Measurements from ENCODE around the gene TEKT2. TPM values are rescaled to one million over a fixed set of nuclear protein-coding genes. Genes with fewer than 3 reads are reported as not detected.
A peak's percentile ranks its signal among the peaks of the same experiment; 100 is the strongest.

Gene TEKT2
- total and polyA plus RNA-seq, 7 donors = 0.19 to 0.33 TPM; not detected in 5

DNA sequence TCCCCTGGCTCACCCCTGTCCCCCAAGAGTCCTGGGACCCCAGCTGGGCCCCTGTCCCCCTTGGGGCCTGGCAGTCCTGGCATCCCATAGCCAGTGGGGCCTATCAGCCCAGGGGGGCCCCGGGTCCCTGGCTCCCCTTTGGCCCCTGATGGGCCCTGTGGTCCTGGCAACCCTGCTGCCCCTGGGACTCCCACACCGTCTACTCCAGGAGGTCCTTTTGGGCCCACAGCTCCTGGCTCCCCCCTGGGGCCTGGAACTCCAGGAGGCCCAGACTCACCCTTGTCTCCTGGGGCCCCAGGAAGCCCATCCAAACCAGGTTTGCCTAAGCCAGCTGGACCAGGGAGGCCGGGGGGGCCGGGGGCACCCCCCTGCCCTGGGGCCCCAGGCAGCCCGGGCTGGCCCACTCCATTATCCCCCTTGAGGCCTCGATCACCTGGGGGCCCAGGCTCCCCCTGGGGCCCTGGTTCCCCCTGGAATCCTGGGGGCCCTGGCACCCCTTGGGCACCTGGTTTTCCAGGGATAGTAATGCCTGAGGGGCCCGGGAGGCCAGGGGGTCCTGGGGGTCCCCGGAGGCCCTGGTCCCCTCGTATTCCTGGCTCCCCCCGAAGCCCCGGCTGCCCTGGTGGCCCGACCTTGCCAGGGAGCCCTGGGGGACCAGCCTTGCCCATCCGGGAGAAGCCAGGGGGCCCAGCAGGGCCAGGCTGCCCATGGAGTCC is 14.9 kb downstream of the TEKT2 start:
- H3K27ac ChIP-seq = no peak overlapping the region
- no peak overlapping the region for H3K4me3 ChIP-seq
- no peak for TF ChIP-seq POLR2A (IDR thresholded peaks at IDR 0.05)
- TF ChIP-seq, protein P1, sequence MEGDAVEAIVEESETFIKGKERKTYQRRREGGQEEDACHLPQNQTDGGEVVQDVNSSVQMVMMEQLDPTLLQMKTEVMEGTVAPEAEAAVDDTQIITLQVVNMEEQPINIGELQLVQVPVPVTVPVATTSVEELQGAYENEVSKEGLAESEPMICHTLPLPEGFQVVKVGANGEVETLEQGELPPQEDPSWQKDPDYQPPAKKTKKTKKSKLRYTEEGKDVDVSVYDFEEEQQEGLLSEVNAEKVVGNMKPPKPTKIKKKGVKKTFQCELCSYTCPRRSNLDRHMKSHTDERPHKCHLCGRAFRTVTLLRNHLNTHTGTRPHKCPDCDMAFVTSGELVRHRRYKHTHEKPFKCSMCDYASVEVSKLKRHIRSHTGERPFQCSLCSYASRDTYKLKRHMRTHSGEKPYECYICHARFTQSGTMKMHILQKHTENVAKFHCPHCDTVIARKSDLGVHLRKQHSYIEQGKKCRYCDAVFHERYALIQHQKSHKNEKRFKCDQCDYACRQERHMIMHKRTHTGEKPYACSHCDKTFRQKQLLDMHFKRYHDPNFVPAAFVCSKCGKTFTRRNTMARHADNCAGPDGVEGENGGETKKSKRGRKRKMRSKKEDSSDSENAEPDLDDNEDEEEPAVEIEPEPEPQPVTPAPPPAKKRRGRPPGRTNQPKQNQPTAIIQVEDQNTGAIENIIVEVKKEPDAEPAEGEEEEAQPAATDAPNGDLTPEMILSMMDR (IDR thresholded peaks at IDR 0.05) = no peak
- no peak for TF ChIP-seq POLR2AphosphoS5 (IDR thresholded peaks at IDR 0.05)
- no peak for TF ChIP-seq EP300 (IDR thresholded peaks at IDR 0.05)
- no peaks in the 10 kb centered on the region for H3K9me3 ChIP-seq
- peaks cover 0 to 26% (median 9%) of the 10 kb centered on the region in 4 donors for H3K36me3 ChIP-seq
- 84 to 91% methylated on average over 13 of the region's 13 CpGs for WGBS, 2 donors
- no peaks in the 10 kb centered on the region for H3K27me3 ChIP-seq
- peaks cover 0 to 9% (median 7%) of the 10 kb centered on the region in 4 donors for H3K4me1 ChIP-seq
- DNase-seq = no peak
- intact Hi-C loops (cut with DNase I) = loop anchor here (1.0 to 5.0 kb wide), 4 partner anchors 36 to 322 kb away; no protein-coding TSS in a partner anchor

DNA sequence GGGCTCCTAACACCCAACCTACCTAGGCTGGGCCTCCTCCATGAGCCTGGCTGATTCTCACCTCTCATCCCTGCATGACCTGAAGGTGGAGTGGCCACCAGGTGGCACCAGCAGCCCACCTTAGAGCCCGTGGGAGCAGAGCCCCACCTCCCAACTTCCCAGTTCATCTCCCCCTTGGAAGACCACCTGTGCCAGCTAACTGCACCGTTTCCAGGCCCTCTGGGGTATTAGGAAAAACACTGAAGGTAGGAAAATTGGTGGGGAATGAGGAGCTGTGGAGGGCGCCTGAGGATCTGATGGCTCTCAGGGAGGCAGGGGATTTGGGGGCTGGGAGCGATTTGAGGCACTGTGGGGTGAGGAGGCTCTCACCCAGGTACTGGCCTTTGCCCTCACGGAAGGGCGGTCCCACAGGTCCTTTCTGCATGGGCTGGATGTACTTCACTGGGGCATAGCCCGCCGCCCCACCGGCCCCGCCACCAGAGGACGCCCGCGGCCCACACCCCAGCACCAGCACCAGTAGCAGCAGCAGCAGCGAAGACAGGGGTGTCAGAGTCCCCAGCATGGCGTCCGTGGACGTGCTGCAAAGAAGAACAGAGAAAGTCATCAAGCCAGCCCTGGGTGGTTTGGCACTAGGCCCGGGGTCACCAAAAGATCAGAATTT is 15.9 kb downstream of the TEKT2 start:
- 13 to 31% methylated on average over 18 of the region's 18 CpGs for WGBS, 2 donors
- H3K27ac ChIP-seq = peak overlapping the region in 1 of 4 donors; percentile 18
- peak; percentile 86 for DNase-seq
- H3K27me3 ChIP-seq = no peaks in the 10 kb centered on the region
- H3K4me3 ChIP-seq = no peak overlapping the region
- peaks cover 0 to 9% (median 7%) of the 10 kb centered on the region in 4 donors for H3K4me1 ChIP-seq
- H3K36me3 ChIP-seq = peaks cover 0 to 16% (median under 1%) of the 10 kb centered on the region in 4 donors
- intact Hi-C loops (cut with DNase I) = loop anchor here (1.0 to 5.0 kb wide), 4 partner anchors 35 to 321 kb away; no protein-coding TSS in a partner anchor
- no peaks in the 10 kb centered on the region for H3K9me3 ChIP-seq
- TF ChIP-seq POLR2A (IDR thresholded peaks at IDR 0.05) = no peak
- TF ChIP-seq, protein P1 (IDR thresholded peaks at IDR 0.05) = peak; percentile 79 to 88 (median 84)

DNA sequence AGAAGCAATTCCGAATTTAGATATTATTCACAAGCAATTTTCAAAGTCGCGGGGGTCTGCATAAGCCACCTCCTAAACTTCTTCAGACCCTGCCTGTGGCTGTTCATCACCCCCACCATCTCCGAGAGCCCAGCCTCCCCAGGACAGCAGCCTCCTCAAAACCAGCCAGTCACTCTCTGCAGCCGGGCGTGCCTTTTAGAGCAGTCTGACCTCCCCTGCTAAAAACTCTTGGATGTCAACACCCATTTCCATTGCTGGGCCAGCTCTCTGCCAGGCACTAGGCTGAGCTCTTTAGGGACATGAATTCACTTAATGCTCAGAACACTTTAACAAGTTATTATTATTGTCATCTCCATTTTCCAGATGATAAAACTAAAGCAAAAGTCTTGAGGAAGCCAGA is 16.5 kb downstream of the TEKT2 start:
- TF ChIP-seq, protein P1 (IDR thresholded peaks at IDR 0.05) = no peak
- TF ChIP-seq EP300 (IDR thresholded peaks at IDR 0.05) (no peak), POLR2A (IDR thresholded peaks at IDR 0.05) (no peak), POLR2AphosphoS5 (IDR thresholded peaks at IDR 0.05) (no peak)
- H3K4me1 ChIP-seq = peaks cover 0 to 9% (median 7%) of the 10 kb centered on the region in 4 donors
- H3K27me3 ChIP-seq = no peaks in the 10 kb centered on the region
- no peak for DNase-seq
- H3K27ac ChIP-seq = no peak overlapping the region
- H3K9me3 ChIP-seq = no peaks in the 10 kb centered on the region
- 73 to 80% methylated on average over 6 of the region's 6 CpGs for WGBS, 2 donors
- intact Hi-C loops (cut with DNase I) = no loop called here
- H3K4me3 ChIP-seq = no peak overlapping the region
- H3K36me3 ChIP-seq = peaks cover 0 to 12% (median 0%) of the 10 kb centered on the region in 4 donors

DNA sequence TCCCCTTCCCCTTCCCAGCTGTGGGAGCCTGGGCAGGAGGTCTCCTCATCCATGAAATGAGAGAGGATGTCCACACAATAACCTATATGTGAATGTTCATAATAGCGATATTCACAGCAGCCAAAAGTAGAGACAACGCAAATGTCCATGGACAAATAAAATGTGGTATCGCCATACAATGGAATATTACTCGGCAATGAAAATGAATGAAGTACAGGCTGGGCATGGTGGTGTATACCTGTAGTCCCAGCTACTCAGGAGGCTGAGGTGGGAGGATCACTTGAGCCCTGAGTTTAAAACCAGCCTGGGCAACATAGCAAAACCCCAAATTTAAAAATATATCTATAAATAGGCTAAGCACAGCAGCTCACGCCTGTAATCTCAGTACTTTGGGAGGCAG is 17.7 kb downstream of the TEKT2 start:
- H3K27me3 ChIP-seq = no peaks in the 10 kb centered on the region
- intact Hi-C loops (cut with DNase I) = no loop called here
- peaks cover 0 to under 1% (median 0%) of the 10 kb centered on the region in 4 donors for H3K36me3 ChIP-seq
- H3K4me1 ChIP-seq = peaks cover 0 to 15% (median 10%) of the 10 kb centered on the region in 4 donors
- 97 to 99% methylated on average over 5 of the region's 5 CpGs for WGBS, 2 donors
- no peak overlapping the region for H3K27ac ChIP-seq
- no peaks in the 10 kb centered on the region for H3K9me3 ChIP-seq
- no peak for DNase-seq
- TF ChIP-seq POLR2A (IDR thresholded peaks at IDR 0.05) (no peak), EP300 (IDR thresholded peaks at IDR 0.05) (no peak), POLR2AphosphoS5 (IDR thresholded peaks at IDR 0.05) (no peak)
- TF ChIP-seq, protein P1 (IDR thresholded peaks at IDR 0.05) = no peak
- no peak overlapping the region for H3K4me3 ChIP-seq
